HCT116 (cell line): ENCODE results near the gene SLC12A1. TPM values are rescaled to one million over a fixed set of nuclear protein-coding genes. Genes with fewer than 3 reads are reported as not detected.

Experiments
- ATAC-seq: fragments of 200-7000 bp; cut with Tn5 transposase; 2 replicates; pipeline ENCODE4 v1.9.1; 2020; ENCODE audit warnings: mild to moderate bottlenecking, moderate library complexity
- BruUV-seq: library from RNA; stranded (reverse); fragments of 400-500 nt; replicated peaks from 2 replicates; lab custom pipeline; 2021; lab: Mats Ljungman, UMichigan
- CTCF ChIA-PET: fragments of 300-600 bp; sonication (Branson Sonifier 250); formaldehyde crosslinking; loops from one replicate; lab custom pipeline; 2021; ENCODE audit warnings: antibody characterized with exemption; lab: Charles Lee
- POLR2A ChIA-PET: fragments of 300-600, 350-600 bp; sonication (Branson Sonifier 250); formaldehyde crosslinking; loops from one replicate; lab custom pipeline; 2021; ENCODE audit warnings: antibody characterized with exemption; lab: Charles Lee
- RAD21 ChIA-PET, 2 experiments: fragments of 300-600 bp; sonication (Branson Sonifier 250); formaldehyde crosslinking; loops; one replicate each; lab custom pipeline; 2023; ENCODE audit warnings: low total read pairs in 2 of 2; ENCODE audit not compliant: uncharacterized antibody in 2 of 2, unreplicated experiment in 2 of 2, low non-redundant PET in 1 of 2; lab: Charles Lee
- DNase-seq: peaks from one replicate; pipeline ENCODE4 v3.0.0-alpha.2; 2010; ENCODE audit warnings: low read depth, low spot score
- H2AFZ ChIP-seq: fragments of 200-600 bp; shearing (Covaris generic), sonication (generic); 2 replicates; pipeline ENCODE4 v1.6.1; 2017; ENCODE audit warnings: low read depth, mixed run types, mixed read lengths, antibody characterized with exemption, low read length; ENCODE audit not compliant: poor library complexity, severe bottlenecking
- H3K27ac ChIP-seq: 2 replicates; pipeline ENCODE4 v1.5.1; 2012; ENCODE audit warnings: low read depth, low read length
- H3K27me3 ChIP-seq: fragments of 200-600 bp; sonication (generic); 2 replicates; pipeline ENCODE4 v1.6.1; 2016; ENCODE audit warnings: mixed run types, low read length, mixed read lengths; ENCODE audit not compliant: insufficient read depth
- H3K36me3 ChIP-seq, 2 experiments: fragments of 200-500 bp in 1 of 2; fragments of 200-600 bp in 1 of 2; sonication (Bioruptor generic) in 1 of 2; sonication (generic) in 1 of 2; 2 replicates each; pipeline versions ENCODE4 v1.5.1 to v1.6.1; 2014 to 2016; ENCODE audit warnings: low read length in 2 of 2, inconsistent platforms in 1 of 2, mixed read lengths in 1 of 2, mixed run types in 1 of 2; ENCODE audit not compliant: insufficient read depth in 2 of 2, control insufficient read depth in 1 of 2
- H3K4me1 ChIP-seq, 2 experiments: fragments of 200-600 bp in 1 of 2; sonication (generic) in 1 of 2; 2 replicates each; pipeline versions ENCODE4 v1.5.1 to v1.6.1; 2012 to 2017; ENCODE audit warnings: low read length in 2 of 2, inconsistent platforms in 1 of 2, mild to moderate bottlenecking in 1 of 2, mixed read lengths in 1 of 2, mixed run types in 1 of 2, moderate library complexity in 1 of 2; ENCODE audit not compliant: insufficient read depth in 2 of 2, control insufficient read depth in 1 of 2
- H3K4me2 ChIP-seq: fragments of 200-600 bp; sonication (generic); 2 replicates; pipeline ENCODE4 v1.6.1; 2017; ENCODE audit warnings: mixed run types, low read length, mixed read lengths
- H3K4me3 ChIP-seq, 2 experiments: fragments of 200-600 bp in 1 of 2; sonication (generic) in 1 of 2; replicated peaks in 1 of 2; 2 replicates each; pipeline ENCODE4 v1.5.1; 2011 to 2016; ENCODE audit warnings: low read length in 2 of 2, control low read depth in 1 of 2, low read depth in 1 of 2, mild to moderate bottlenecking in 1 of 2, mixed read lengths in 1 of 2, mixed run types in 1 of 2
- H3K79me2 ChIP-seq: fragments of 200-600 bp; sonication (generic); 2 replicates; pipeline ENCODE4 v1.6.1; 2017; ENCODE audit warnings: mild to moderate bottlenecking, mixed run types, low read length, moderate library complexity, mixed read lengths; ENCODE audit not compliant: insufficient read depth
- H3K9ac ChIP-seq: fragments of 200-600 bp; sonication (generic); 2 replicates; pipeline ENCODE4 v1.6.1; 2016; ENCODE audit warnings: low read length, mixed read lengths
- H3K9me2 ChIP-seq: fragments of 200-600 bp; sonication (generic), shearing (Covaris generic); 2 replicates; pipeline ENCODE4 v1.6.1; 2017; ENCODE audit warnings: mixed run types, mild to moderate bottlenecking, moderate library complexity; ENCODE audit not compliant: insufficient read depth
- H3K9me3 ChIP-seq, 2 experiments: fragments of 200-500 bp in 1 of 2; fragments of 200-600 bp in 1 of 2; sonication (Bioruptor generic) in 1 of 2; sonication (generic) in 1 of 2; 2 replicates each; pipeline ENCODE4 v1.6.1; 2014 to 2017; ENCODE audit warnings: low read length in 2 of 2, mixed read lengths in 2 of 2, inconsistent platforms in 1 of 2, low read depth in 1 of 2, mild to moderate bottlenecking in 1 of 2, mixed run types in 1 of 2, moderate library complexity in 1 of 2; ENCODE audit not compliant: control insufficient read depth in 1 of 2, insufficient read depth in 1 of 2
- H4K20me1 ChIP-seq: fragments of 200-600 bp; sonication (generic), shearing (Covaris generic); 2 replicates; pipeline ENCODE4 v1.6.1; 2017; ENCODE audit warnings: mixed run types, mild to moderate bottlenecking, moderate library complexity; ENCODE audit not compliant: insufficient read depth
- ATF3 ChIP-seq: IDR thresholded peaks from 2 replicates; pipeline ENCODE4 v1.6.1; 2012
- CBX3 ChIP-seq: IDR thresholded peaks from 2 replicates; pipeline ENCODE4 v1.6.1; 2012; ENCODE audit warnings: low read depth
- EGR1 ChIP-seq: IDR thresholded peaks from 2 replicates; pipeline ENCODE4 v1.6.1; 2012; ENCODE audit warnings: low read depth
- EZH2 ChIP-seq: fragments of 200-600 bp; sonication (generic); IDR thresholded peaks from 2 replicates; pipeline ENCODE4 v1.6.1; 2017; ENCODE audit warnings: antibody characterized with exemption, mixed run types
- FOSL1 ChIP-seq: IDR thresholded peaks from 2 replicates; pipeline ENCODE4 v1.6.1; 2012; ENCODE audit warnings: low read depth
- SP1 ChIP-seq: IDR thresholded peaks from 2 replicates; pipeline ENCODE4 v1.6.1; 2012; ENCODE audit warnings: low read depth
- SRF ChIP-seq: IDR thresholded peaks from 2 replicates; pipeline ENCODE4 v1.6.1; 2012; ENCODE audit warnings: low read depth
- YY1 ChIP-seq: IDR thresholded peaks from 2 replicates; pipeline ENCODE4 v1.6.1; 2011; ENCODE audit warnings: low read length, low read depth, moderate library complexity, mild to moderate bottlenecking; ENCODE audit not compliant: insufficient replicate concordance; ENCODE audit errors: extremely low read depth
- ZNF274 ChIP-seq: fragments of 200-500 bp; sonication (Bioruptor generic); IDR thresholded peaks from 2 replicates; pipeline ENCODE4 v1.6.1; 2014; ENCODE audit warnings: mild to moderate bottlenecking, low read depth, low read length, inconsistent platforms
- intact Hi-C: fragments of 100-400 bp; cut with micrococcal nuclease; formaldehyde crosslinking; loops from 2 replicates; pipeline ENCODE4 v1.10.0; 2022
- total RNA-seq: library from RNA; stranded (reverse); gene quantifications from one replicate; pipeline ENCODE4 v1.2.1, GENCODE V29; 2021; ENCODE audit not compliant: unreplicated experiment

SLC12A1 gene
- total RNA-seq, 1 experiment from 2014 or later: not detected

GRCh38 chr15:48330105-48330785, 124.1 kb downstream of the SLC12A1 start:
- Histone ChIP-seq H3K4me3 (peak overlapping the region; percentile 82 to 85), H4K20me1 (no peaks in the 10 kb centered on the region), H3K9me2 (no peaks in the 10 kb centered on the region), H3K79me2 (peaks cover 41% of the 10 kb centered on the region), H3K4me1 (peaks cover 13 to 20% of the 10 kb centered on the region in 2 experiments; a peak in 3 of 4 replicates), H3K36me3 (peaks cover under 1 to 7% of the 10 kb centered on the region in 2 experiments; a peak in 1 of 4 replicates), H3K27me3 (no peaks in the 10 kb centered on the region), H2AFZ (no peak overlapping the region), H3K9ac (peak overlapping the region; percentile 96), H3K27ac (peak overlapping the region; percentile 97; the same call in 1 of the 2 replicates), H3K4me2 (peak overlapping the region; percentile 90), H3K9me3 (no peaks in the 10 kb centered on the region)
- no peak for TF ChIP-seq SP1
- TF ChIP-seq YY1: no peak
- TF ChIP-seq EZH2: no peak
- TF ChIP-seq FOSL1: no peak
- no peak for TF ChIP-seq CBX3
- no peak for TF ChIP-seq EGR1
- no peak for TF ChIP-seq SRF
- no peak for TF ChIP-seq ZNF274
- TF ChIP-seq ATF3: no peak
- CTCF ChIA-PET: no interaction called here
- intact Hi-C loops: no loop called here
- RAD21 ChIA-PET: no interaction called here
- DNase-seq: no peak
- no peak for ATAC-seq
- TSS peak; percentile 80 for BruUV-seq
- POLR2A ChIA-PET: no interaction called here
